ENCODE results near the gene RPL37A.

RPL37A gene

DNA sequence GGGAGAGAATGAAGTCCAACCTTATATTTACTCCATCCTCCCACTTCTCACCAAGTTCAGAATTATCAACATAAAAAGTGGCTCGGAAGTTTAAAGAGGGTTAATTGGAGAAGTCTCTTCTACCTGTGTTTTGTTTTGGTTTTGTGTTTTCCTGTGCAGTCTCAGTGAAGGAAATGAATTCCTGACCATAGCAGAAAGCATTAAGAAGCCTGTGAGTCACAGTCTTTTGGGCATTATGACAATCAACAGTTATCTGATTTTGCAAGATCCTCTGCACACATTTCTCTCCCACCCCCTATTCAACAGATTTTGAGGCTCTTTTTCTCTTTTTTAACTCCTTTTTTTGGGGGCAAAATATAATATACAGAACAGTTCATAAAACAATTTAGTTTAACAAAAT lies 8.6 kb upstream of the RPL37A start:
- peak; percentile 48 to 57 for DNase-seq (ENCODE audit: low read depth in 2 of 2)

GRCh38 chr2:216491793-216492596 lies 6.6 kb upstream of the RPL37A start:
- DNase-seq (ENCODE audit: low read depth in 2 of 2): no peak

DNA sequence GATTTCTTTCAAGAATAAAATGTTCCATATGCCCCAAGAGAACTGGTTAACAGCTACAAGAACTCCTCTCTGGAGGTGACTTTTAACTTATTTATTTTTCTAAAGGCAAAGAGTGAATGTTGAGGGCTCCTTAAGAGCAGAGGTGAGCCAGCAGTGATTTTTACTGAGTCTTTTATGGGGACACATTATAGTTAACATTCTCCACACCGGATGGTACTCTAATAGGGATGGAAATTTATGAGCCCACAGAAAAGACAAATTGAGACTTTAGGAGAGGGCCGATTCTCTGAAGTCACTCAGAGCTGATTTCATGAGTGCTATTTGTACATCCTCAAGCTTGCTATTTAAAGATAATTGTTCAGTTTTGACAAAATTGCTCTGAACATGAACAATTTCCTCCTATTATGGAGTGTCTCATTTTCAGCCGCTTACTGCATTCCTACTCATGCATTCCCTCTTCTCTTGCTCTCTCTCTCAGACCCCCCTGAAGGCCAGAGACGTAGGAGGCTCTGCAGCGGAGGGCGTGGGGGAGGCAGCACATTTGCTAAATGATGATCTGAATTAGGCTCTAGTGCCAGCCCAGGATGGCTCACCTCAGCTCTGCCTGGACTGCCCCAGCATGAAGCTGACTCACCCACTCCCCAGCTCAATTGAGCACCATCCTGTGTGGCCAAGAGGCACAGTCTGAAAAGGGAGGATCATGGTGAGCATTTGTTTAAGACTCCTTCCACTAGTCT lies 5.9 kb upstream of the RPL37A start:
- peak; percentile 70 to 72 for DNase-seq (ENCODE audit: low read depth in 2 of 2)

DNA sequence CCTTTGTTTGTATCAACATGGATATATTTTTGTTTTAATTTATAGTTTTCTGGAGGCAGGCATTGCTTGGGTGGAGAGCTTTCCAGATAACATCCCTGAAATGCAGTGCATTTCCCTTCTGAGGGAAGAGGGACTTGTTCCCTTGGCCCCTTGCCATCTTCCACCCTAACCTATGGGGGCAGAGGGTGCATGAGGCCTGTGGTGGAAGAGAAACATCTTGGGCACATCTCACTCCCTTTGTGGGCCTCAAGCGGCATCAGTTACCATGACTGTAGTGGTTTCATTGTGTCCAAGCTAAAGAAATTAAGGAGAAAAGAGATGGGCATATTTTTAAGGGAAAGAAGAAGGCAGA lies 5.3 kb upstream of the RPL37A start:
- DNase-seq (ENCODE audit: low read depth in 2 of 2): no peak

DNA sequence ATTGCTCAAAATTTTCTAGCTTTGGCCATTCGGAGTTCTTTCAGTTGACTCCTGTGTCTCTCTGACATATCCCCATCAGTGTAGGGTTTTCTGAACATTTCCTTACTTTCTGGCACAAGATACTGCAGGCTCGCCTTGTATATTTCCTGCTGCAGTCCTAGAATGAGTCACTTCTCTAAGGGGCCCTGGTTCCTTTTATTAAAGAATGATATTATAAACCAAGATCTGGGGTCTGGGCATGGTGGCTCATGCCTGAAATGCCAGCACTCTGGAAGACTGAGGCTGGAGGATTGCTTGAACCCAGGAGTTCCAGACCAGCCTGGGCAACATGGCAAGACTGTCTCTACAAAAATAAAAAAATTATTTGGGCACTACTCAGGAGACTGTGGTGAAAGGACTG lies 3.0 kb upstream of the RPL37A start:
- DNase-seq (ENCODE audit: low read depth in 2 of 2): no peak

- DNase-seq (ENCODE audit: low read depth in 2 of 2): no peak
Observed at GRCh38 chr2:216497382-216498069, 1.1 kb upstream of the RPL37A start.

- DNase-seq (ENCODE audit: low read depth in 2 of 2): no peak
Observed at GRCh38 chr2:216498070-216498378, 620 bp upstream of the RPL37A start.

DNA sequence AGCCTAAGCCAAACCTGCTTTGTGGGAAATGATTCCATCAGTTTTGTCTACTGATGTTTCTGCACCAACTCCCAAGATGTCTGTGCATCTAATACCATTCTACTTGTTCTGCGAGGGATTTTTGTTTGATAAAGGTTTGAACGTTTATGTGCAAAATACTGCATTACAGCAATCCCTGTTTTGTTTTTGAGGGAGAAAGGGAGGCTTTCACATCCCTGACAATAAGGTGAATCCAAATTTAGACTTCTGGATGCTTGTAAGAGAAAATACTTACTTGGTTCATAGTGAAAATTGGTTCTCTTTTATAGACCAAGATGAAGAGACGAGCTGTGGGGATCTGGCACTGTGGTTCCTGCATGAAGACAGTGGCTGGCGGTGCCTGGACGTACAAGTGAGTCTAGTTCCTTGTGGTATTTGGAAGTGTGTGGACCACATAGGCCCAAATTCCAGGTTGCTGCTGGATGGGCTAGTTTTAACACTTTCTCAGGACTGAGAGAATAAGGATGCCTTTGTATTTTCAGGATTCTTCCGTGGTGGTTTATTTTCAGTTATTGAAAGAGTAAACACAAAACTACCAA lies 1.1 kb downstream of the RPL37A start:
- DNase-seq (ENCODE audit: low read depth in 2 of 2): no peak

- no peak for DNase-seq (ENCODE audit: low read depth in 2 of 2)
Observed at GRCh38 chr2:216500572-216500971, 1.9 kb downstream of the RPL37A start.

DNA sequence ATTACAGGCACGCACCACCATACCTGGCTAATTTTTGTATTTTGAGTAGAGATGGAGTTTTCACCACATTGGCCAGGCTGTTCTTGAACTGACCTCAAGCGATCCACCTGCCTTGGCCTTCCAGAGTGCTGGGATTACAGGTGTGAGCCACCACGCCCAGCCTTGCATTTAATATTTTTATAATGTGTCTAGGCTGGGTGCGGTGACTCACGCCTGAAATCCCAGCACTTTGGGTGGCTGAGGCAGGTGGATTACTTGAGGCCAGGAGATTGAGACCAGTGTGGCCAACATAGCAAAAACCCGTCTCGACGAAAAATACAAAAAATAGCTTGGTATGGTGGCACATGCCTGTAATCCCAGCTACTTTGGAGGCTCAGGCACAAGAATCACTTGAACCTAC lies 3.2 kb downstream of the RPL37A start:
- no peak for DNase-seq (ENCODE audit: low read depth in 2 of 2)

DNA sequence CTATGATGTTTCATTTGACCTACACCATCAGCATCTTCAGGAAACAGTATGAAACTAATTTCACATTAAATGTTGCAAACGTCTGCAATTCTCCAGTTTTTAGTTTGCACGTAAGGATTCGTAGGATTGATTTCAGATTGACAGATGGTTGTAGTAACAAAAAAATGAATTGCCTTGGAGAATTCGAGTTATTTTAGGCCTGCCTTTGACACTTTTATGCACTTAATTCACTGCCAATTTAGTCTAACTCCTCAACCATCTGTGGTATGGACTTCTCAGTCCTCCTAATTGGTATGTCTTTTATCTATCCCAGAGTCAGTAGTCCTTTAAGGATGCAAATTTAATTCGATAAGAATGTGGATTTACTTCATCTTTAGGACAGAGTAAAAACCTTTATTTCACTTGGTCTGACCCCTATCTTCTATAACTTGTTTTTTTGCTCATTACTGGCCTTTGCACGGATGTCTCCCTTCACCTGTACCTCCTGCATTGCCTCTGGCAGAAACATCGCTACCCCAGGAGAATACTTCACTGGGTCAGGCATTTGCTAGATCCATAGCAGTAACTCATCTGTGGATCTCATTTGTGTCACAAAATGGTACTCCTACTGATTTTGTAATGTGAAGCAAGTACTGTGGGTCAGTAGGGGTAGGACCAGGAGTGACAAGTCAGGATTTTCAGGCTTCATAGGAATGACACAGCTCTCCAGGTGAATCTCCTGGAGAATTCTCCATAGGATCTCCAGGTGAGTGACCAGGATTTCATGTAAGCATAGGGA lies 3.9 kb downstream of the RPL37A start:
- DNase-seq (ENCODE audit: low read depth in 2 of 2): no peak

GRCh38 chr2:216503159-216503629 lies 4.5 kb downstream of the RPL37A start:
- DNase-seq (ENCODE audit: low read depth in 2 of 2): no peak

DNA sequence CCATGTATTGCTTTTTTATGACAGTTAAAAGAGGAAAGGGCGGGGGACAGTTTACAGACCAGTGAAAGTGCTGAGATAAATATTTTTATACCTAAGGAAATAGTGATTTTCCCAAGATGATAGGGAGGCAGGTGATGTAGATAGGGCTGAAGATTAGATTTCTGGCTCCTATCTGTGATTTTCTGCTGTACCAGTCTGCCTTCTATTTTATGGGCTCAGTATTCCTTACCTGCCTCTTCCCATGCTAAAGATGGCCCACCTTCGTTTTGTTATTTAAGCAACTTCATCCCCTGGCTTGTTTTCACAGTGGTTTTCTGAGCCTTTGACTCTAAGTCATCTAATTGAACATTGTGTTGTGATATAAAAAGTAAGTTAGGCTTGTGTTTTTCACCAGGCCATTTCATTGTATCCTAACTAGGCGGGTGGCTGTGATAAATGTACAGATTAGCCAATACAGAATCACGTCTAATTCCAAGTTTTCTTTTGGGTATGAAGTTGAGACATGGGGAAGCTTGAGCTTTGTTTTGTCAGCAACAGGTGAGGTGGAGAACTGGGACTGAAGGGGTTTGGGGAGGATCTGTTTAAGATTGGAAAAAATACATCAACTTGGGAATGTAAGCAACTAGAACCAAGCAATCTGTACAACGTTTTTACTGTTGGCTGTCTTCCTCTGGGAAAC lies 5.2 kb downstream of the RPL37A start:
- DNase-seq (ENCODE audit: low read depth in 2 of 2): no peak

- no peak for DNase-seq (ENCODE audit: low read depth in 2 of 2)
Observed at GRCh38 chr2:216504376-216504762, 5.7 kb downstream of the RPL37A start.

DNA sequence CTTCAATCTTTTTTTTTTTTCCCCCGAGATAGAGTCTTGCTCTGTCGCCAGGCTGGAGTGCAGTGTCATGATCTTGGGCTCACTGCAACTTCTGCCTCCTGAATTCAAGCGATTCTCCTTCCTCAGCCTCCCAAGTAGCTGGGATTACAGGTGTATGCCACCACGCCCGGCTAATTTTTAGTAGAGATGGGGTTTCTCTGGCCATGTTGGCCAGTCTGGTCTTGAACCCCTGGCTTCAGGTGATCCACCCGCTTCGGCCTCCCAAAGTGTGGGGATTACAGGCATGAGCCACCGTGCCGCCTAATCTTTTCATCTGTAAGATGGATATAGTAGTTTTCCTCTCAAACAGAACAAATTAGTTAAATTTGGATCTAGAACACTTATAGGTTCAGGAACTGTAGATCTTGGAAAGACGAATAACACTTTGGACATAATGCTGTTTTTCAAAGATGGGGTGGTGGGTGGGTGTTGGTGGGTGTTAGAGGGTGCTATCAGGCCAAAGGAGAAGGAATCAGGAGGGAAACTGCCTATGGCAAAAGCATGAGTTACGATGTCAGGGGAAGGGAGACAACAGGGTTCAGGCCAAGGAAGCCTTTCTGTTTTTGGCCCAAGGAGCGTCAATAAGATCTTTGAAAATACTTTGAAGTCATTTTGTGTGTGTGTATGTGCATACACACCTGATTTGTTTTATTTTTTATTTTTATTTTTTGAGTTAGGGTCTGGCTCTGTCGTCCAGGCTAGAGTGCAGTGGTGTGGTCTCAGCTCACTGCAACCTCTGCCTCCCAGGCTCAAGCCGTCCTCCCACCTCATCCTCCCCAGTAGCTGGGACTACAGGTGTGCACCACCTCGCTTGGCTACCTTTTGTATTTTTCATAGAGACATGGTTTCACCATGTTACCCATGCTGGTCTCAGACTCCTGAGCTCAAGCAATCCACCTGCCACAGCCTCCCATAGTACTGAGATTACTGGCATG lies 6.8 kb downstream of the RPL37A start:
- DNase-seq (ENCODE audit: low read depth in 2 of 2): no peak

DNA sequence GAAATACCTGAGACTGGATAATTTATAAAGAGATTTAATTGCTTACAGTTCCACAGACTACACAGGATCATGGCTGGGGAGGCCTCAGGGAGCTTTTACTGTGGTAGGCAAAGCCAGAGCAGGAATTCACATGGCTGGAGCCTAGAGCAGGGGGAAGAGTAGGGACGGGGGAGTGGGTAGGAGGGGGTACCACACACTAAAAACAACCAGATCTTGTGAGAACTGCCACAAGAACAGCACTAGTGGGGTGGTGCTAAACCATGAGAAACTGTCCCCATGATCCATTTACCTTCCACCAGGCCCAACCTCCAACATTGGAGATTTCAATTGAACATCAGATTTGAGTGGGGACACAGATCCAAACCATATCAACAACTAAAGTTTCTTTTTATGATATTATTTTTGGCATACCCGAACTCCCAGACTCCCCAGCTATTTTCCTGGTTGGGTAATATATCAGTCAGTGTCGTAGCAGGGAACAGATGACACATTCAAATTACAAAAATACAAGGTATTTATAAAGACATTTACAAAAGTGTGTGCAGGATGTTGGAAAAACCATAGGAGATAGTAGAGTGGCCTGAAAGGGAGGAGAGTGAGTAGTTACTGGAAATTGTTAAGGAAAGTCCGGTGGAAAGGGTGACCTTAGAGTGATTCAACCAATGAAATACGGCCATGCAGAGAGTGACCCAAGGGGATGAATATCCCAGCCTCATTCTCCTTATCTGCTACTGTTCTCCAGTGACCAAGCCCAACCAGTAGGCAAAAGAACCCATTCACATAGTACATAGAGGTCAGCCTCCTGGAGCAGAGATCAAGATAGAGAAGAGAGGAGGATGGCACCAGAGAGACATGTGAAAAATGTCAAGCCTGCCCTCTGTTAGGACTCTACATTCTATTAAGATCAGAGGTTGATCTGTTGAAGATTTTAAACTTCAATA lies 8.8 kb downstream of the RPL37A start:
- no peak for DNase-seq (ENCODE audit: low read depth in 2 of 2)

DNA sequence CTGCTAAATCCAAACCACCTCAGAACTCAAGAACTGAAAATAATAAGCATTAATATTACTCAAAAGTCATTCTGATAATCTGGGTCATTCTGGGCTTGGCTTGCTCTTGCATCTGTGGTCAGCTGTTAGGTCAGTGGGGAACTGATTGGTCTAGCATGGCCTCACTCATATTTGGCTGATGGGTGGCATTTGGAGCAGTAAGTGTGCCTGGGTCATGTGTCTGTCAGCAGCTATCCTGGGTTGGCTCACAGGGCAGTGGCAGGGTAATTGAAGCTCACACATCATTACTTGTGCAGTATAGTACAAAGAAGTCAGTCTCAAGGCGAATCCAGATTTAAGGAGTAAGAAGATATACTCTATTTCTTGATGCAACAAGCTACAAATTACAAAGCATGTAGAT lies 9.6 kb downstream of the RPL37A start:
- DNase-seq (ENCODE audit: low read depth in 2 of 2): no peak

GRCh38 chr2:216516730-216517350 lies 18.2 kb downstream of the RPL37A start:
- DNase-seq (ENCODE audit: low read depth in 2 of 2): no peak
